Measurements from ENCODE around the gene TNRC18.
"Not testable (repeated sequence)": the region's sequence is repeated elsewhere in the genome, so short reads cannot be mapped to it uniquely, and the experiment has no call there.

Gene TNRC18

DNA sequence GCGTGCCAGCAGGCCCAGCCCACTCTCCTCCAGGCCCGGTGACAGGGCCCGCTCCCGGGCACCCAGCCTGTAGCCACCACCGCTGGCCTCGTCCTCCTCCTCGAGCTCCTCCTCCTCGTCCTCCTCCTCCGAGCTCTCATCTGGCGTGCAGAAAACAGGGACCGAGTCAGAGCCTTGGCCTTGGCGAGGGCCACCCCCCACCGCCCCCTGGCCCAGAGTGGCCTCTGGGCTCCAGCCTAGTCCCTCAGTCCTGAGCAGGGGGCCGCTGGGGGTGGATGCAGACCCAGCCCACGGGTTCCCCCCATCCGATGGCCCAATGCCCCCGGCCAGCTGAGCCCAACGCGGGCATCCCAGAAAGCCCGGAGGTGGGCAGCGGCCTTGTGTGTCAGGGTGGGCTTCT lies 78.0 kb downstream of the TNRC18 start:
- no peak for DNase-seq

DNA sequence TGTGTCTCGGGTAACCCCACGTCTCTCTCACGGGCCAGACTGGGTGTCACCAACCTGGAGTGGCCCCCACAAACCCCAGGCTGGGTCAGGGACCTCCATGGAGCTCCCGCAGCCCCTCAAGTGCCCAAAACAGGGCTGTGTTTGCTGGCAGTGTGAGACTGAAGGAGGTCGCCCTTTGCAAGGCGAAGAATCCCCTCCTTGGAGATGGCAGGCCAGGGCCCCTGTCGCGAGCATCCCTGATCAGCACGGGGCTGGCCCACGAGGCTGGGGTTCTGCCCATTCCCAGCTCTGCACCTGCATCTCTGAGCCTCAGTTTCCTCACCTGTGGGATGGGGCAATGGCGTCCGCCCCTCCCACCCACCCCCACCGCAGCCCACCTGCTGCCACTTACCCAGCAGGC lies 78.5 kb downstream of the TNRC18 start:
- DNase-seq = no peak

DNA sequence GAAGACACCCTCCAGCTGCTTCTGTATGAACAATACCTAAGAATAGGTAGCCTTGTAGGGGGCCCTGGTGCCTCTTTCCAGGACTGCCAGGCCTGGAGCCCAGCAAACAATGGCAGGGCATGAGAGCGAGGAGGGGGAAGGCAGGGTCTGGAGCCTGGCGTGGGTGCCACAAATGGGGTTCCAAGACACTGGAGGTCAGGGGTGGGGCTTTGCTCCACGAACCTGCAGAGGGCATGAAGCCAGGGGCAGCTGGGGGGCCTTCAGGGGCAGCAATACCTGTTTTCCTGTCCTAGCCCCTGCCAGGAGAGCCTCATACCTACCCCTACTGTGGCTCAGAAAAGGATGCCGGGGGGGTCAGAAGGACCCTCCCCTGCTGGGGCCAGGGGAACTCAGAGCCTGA lies 79.3 kb downstream of the TNRC18 start:
- no peak for DNase-seq

DNA sequence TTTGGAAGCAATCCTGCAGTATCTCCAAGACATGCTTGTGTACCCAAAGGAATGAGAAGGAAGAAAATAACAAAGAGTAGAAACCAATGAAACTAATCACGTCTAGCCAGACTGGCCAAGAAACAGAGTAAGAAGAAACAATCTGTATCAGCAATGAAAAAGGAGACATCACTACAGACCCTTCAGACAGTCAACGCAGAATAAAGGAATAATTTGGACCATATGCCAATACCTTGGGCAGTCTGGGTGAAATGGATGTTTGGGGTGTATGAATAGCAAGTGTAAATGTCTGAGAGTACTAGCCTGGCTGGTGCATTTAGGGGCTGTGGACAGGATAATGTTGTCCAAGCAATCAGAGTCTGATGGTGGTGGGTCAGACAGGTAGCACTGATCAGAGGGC lies 79.8 kb downstream of the TNRC18 start:
- no peak for DNase-seq

DNA sequence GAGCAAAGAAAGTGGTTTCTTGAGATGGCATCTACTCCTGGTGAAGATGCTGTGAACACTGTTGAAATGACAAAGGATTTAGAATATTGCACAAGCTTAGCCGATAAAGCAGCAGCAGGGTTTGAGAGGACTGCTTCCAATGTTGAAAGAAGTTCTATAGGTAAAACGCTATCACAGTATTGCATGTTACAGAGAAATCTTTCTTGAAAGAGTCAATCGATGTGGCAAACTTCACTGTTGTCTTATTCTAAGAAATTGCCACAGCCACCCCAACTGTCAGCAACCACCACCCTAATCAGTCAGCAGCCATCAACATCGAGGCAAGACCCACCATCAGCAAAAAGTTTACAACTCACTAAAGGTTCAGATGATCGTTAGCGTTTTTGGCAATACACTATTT lies 81.0 kb downstream of the TNRC18 start:
- DNase-seq = no peak

DNA sequence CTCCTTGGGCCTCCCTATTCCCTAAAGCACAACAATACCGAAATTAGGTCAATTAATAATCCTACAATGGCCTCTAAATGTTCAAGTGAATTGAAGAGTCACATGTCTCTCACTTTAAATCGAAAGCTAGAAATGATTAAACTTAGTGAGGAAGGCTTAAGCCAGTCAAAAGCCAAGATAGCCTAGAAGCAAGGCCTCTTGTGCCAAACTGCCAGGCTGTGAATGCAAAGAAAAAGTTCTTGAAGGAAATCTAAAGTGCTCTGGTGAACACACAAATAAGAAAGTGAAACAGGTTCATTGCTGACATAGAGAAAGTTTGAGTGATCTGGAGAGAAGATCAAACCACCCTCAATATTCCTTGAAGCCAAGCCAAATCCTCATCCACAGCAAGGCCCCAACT lies 83.7 kb downstream of the TNRC18 start:
- DNase-seq = no peak

DNA sequence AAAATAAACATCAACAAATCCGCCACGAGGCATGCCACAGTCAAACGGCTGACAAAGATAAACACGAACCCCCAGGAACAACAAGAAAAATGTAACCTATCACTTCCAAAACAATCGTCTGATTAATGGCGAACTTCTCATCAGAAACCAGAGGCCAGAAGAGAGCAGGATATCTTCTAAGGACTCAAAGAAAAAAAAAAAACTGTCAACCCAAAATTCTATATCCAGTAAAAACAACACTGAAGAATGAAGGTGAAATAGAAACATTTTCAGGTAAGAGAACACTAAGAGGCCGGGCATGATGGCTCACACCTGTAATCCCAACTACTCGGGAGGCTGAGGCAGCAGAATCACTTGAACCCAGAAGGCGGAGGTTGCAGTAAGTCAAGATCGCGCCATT lies 86.6 kb downstream of the TNRC18 start:
- no peak for DNase-seq

DNA sequence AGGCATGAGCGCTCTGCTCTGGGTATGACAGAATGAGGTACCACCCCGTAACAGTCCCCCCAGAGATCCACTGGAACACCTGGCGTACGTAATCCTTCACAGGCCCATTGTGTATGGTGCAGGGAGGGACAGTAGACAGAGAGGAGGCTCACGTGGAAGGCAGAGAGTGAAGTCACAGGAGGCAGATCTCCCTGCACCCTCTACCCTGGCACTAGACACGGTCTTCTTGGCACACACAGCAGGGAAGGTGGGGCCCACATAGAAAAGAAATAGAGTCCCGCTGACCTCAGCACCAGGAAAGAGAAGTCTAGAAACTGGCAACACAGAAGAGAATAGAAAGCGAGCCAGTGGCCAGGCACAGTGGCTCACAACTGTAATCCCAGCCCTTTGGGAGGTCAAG lies 89.0 kb downstream of the TNRC18 start:
- no peak for DNase-seq

DNA sequence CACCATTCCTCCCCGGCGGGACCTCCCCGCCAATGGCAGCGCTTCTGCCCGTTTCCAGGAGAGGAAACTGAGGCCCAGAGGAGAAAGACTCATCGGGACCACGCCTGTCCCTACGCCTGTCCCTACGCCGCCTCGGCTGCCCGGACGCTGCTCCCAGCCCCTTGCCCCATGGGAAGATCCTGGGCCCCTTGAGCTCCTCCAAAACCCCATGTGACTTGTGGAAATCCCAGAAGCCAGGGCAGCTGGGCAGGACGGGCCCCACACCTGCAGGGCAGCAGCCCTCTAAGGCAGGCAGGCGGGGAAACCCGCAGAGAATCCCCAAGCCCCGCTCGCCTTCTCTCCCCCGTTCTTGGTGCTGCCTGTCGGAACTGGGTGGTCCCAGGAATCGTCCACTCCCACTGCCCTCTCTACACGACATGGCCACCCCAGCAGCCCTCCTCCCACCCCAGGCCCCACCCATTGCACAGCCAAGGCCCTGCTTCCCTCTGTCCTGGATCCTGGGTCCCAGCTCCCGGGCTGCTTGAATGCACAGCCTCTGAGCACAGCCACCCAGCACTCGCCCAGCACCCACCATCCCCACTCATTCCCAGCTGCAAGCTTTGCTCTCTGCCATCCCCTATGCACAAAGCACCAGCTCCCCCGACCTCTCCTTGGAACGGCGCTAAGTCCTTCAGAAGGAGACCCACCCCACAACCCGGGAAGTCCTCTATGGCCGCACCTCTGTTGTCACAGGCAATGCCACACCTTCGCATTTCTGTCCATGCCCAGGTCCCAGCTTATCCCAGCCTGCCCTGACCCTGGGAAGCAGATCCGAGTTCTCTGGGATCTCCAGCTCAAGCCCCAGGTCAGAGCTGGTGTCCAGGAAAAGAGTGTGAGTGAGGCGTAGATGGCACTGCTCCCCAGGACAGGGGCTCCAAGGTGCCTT lies 90.3 kb downstream of the TNRC18 start:
- no peak for DNase-seq

DNA sequence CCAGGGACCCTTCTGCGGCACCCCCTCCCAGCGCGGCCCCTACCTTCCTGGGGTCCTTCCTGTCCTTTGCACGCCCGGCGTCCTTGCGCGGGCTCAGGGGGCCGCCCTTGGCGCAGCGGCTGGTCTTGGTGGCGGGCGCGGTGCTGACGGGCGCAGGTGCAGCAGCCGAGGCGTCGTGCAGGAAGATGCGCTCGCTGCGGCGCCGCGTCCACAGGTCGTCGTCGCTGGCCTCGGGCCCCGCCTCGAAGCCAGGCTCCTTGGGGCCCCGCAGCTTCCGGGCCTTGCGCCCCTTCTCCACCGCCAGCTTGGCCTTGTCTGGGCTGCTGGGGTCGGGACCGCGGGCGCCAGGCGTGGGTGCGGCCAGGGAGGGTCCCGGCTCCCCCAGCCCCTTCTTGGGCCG lies 91.1 kb downstream of the TNRC18 start:
- no peak for DNase-seq

DNA sequence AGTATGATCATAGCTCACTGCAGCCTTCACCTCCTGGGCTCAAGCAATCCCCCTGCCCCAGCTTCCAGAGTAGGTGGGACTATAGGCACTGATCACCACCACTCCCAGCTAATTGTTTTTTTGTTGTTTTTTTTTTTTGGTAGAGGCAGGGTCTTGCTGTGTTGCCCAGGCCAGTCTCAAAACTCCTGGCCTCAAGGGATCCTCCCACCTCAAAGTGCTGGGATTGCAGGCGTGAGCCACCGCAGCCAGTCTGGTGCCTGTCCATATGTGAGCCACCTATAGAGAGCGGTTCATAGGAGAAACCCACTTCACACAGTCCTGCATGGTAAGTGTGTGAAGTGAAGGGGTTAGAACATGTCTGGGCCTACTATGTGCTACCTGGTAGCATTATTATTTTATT lies 93.3 kb downstream of the TNRC18 start:
- DNase-seq = no peak

DNA sequence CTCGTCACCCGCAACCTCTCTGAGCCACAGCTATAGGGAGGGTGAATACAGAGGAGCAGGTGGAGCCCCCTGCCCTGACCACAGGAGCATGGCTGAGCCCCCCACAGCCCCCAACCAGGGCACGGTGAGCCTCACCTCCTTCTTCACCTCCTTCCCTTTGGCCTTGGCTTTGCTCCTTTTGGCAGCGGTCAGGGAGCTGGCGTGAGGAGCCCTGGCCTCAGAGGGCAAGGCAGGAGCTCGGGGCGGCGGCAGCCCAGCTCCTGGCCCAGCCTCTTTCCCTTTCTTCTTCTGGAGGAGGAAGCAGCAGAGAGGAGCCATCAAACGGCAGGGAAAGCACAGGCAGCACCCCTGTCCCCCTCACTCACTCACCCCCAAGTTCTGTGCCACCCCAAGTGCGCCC lies 98.7 kb downstream of the TNRC18 start:
- no peak for DNase-seq

DNA sequence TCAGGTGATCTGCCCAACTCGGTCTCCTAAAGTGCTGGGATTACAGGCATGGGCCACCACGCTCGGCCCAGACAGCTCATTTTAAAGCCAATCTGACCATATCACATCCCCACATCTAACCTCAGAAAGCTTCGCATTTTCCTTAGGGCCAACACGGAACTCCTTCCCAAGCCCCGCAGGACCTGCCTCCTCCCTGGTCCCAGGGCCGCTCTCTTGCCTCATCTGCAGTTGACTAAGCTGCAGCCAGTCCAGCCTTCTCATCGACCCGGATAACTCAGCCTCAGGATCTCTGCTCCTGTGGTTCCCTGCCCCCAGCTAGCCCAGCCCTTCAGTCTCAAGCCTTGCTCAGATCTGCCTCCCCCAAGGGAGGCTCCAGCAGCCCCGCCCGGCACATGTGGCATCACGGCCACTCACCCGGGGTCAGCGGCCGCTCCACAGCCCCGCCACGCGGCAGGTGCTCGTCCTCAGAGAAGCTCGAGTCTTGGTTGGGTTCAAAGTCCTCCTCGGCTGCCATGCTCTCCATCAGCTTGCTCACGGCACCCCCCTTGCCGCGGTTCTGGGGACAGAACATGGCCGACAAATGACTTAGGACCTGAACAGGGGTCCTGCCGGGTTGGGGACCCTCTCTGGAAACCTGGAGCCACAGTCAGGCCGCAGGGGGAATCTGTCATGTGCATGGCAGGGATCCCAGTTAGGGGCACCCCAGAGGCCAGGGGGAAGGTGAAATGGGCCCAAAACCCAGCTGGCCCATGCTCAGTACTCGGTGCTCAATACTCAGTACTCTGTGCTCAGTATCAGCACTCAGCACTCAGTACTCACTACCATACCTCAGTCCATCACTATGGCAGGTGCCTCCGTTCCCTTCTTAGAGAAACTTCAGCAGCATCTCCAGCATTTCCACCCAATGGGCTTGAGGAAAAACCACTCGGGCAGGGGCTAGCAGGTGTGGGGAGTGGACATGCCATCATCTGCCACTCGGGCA lies 99.5 kb downstream of the TNRC18 start:
- DNase-seq = not testable (repeated sequence)

DNA sequence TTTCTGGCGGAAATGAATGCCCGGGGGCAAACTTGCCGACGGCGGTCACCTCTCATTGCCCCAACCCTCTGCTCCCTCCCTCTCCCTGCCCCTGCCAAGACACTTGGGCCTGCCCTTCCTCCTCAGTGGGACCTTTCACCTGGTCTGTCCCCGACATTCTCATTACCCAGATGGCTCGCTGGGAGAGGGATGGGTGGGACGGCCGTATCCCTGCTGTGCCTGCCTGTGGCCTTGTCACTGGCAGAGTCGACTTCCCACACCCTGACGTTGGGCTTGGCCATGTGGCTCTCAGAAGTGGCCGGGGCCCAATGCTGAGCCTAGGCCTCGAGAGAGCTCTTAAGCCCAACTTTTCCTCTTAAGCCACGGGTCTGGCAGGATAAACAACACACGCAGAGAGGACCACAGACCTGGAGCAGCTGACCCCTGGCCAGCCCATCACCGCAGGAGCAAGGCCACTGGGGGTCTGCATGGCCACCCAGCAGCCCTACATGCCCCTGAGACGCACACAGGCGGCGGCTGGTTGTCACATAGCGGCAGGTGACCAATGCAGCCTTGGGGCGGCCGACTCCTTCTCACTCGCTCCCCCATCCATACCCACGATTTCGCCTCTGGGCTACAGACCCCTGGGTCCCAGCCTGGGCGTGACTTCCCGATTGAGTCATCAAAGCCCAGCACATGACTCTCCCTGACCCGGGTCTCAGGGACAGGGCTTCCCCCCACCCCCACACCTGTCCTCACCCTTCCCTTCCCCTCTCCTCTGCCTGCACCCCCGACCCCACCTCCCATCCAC lies 100.8 kb downstream of the TNRC18 start:
- no peak for DNase-seq

DNA sequence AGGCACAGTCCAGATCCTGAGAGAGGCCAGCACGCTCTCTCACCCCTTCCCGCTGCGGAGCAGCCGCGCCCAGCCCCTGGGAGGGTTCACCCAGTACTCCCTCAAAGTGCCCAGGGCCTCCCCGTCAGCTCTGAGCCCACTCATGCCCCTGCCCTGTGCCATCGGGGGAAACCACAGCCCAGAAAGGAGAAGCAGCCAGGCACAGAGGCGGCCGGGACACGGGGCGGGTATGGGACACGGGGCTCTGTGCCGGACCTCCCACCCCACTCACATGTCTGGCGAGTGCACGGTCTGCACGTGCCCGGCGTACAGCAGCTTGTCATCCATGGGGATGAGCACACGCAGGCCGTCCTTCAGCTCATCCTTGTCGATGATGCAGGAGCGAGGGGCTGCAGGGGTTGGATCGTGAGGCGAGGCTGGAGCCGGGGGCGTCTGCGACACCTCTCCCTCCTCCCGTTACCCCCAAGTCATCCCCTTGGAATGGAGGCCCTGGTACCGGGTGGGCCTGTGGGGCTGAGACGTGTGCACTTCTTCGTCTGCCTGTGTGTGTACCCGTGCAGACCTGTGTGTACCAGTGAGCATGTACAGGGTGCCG lies 102.7 kb downstream of the TNRC18 start:
- no peak for DNase-seq

DNA sequence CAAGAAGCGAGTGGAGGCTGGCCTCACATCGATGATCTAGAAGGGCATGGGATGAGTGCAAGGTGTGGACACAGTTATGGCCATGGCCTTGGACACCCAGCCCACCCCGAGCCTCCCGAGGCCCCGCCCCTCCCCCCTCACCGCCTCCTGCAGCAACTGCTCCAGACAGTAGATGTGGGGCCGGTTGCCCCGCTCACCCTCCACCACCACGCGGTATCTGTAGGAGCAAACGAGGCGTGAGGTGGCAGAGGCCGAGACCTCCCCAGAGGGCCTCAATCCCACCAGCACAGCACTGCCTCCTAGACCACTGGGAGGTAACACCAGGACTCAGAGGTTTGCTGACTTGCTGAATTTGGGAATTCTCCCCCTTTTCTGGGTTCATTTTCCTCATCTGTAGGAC lies 103.2 kb downstream of the TNRC18 start:
- no peak for DNase-seq

DNA sequence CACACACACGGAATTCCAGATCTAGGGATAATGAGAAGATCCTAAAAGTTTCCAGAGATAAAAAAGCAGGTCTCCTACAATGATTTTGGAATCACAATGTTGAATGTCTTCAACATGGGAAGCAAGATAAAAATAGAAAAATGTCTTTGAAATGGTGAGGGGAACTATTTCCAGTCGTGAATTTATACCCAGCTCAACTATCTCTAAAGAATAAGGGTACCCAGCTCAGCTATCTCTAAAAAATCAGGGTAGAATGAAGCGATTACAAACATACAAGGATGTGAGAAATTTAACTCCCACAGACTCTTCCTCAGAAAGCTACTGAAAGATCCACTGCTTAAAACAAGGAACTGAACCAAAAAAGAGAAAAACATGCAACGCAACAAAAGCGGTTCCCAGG lies 105.0 kb downstream of the TNRC18 start:
- DNase-seq = not testable (repeated sequence)

DNA sequence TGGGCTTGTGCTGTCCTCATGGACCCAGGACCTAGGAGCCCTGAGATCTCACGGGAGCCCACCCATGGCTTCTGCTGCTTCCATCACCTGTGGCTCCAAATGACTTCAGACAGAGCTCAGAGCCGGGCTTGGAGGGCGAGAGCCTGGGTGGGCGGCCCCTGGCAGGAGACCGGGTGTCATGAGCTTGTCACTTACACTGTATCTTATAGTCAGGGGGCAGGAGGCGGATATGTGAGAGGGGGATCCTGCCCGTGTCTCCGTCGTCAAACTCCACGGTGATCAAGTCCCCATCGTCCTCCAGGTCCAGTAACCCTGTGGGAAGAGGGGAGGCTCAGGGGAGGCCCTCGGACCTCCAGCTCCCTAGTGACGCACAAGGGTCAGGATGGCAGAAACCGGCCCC lies 107.9 kb downstream of the TNRC18 start:
- no peak for DNase-seq

DNA sequence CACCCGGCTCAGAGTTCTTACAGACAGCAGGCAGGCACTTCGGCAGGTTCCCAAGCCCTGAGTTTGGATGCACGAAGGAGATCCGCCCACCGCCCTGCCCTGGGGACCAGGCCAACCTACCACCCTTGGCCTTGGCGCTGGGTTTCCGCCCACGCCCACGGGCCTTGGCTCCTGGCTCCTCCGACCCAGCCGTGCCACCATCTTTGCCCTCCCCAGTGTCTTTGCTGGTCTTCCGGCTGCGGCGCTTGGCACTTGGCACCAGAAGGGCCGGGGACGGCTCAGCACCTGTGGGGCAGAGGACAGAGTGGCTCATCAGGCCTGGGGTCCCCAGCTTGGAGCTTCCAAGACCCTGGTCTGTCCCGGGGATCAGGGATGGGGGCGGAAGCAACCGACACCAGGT lies 108.8 kb downstream of the TNRC18 start:
- no peak for DNase-seq

DNA sequence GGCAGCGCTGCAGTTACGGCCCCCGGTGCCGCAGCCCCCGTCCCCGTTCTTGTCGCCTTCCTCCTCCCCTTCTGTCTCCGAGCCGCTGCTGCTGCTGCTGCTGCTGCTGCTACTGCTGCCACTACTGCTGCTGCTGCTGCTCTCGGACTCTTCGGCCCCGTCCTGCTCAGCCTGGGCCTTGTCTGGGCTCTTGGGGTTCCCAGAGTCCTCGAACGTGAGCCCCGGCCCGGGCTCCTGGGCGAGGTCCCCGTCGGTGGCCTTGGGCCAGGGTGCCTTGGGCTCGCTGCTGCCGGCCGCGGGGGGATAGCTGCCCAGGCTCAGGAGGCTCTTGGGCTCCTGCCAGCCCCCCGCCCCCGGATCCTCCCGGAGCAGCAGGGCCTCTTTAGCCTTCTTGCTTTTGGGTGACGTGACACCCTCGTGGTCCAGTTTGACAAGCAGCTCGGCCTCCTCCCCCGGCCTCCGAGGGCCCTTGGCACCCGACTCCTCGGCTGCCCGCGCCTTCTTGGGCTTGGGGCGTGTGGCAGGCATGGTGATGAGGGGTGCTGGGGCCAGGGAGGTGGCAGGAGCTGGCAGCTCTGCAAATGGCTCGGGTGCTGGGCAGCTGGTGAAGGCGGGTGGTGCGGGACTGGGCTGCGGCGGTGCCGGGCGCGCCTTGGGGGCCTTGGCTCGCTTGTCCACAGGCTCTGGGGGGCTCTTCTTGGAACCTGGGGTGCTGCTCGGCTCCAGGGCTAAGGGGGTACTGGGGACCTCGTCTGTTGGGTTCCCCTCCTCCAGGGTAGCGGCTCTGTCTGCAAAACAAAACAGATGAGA lies 110.4 kb downstream of the TNRC18 start:
- not testable (repeated sequence) for DNase-seq

DNA sequence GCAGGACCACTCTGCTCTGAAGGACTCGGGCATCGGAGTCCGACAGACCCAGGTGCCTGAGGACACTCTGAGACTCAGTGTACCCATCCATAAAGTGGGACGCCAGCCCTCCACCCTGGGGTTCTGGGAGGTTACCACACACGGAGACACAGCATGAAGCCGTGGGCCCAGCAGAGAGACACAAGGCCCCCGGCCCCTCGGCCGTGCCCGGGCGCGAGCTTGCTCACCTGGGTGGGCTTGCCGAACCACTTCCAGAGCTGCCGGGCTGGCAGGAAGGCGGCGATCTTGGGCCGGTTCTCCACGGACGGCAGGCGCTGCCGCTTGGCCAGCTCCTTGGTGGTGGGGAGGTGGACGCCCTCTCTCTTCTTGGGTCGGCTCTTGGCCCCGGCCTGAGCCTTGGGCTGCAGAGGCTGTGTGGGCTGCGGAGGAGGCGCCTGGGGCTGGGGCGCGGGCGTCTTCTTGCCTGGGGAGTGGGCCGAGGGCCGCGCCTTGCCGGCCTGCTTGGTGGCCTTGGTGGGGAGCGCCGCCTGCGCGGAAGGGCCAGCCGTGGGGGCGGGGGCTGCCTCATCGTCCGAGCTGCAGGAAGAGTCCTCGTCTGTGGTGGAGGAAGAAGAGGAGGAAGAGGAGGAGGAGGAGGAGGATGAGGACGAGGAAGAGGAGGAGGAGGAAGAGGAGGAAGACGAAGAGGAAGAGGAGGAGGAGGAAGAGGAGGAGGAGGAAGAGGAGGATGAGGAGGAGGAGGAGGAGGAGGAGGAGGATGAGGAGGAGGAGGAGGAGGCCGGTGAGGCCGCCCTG lies 111.2 kb downstream of the TNRC18 start:
- not testable (repeated sequence) for DNase-seq
